Muscle layer of duodenum (tissue), 2 donors: ENCODE results near the gene YIPF3.

Source experiments
- H3K27ac ChIP-seq: one replicate; pipeline ENCODE4 v1.7.0; 2013; ENCODE audit warnings: mild to moderate bottlenecking, low read length
- H3K27me3 ChIP-seq: one replicate; pipeline ENCODE4 v1.7.0; 2013; ENCODE audit warnings: low read depth, mild to moderate bottlenecking, control low read depth, low read length
- H3K36me3 ChIP-seq, 2 donors: one replicate each; pipeline ENCODE4 v1.7.0; 2013; ENCODE audit warnings: low read length in 2 of 2, control low read depth in 1 of 2, mild to moderate bottlenecking in 1 of 2; ENCODE audit not compliant: insufficient read depth in 2 of 2, control insufficient read depth in 1 of 2
- H3K4me1 ChIP-seq, 2 donors: one replicate each; pipeline ENCODE4 v1.7.0; 2013; ENCODE audit warnings: low read length in 2 of 2, mild to moderate bottlenecking in 2 of 2, control low read depth in 1 of 2, moderate library complexity in 1 of 2; ENCODE audit not compliant: insufficient read depth in 2 of 2, control insufficient read depth in 1 of 2
- H3K4me3 ChIP-seq, 2 donors: one replicate each; pipeline ENCODE4 v1.7.0; 2013; ENCODE audit warnings: low read length in 2 of 2, low read depth in 1 of 2, mild to moderate bottlenecking in 1 of 2
- H3K9me3 ChIP-seq, 2 donors: one replicate each; pipeline ENCODE4 v1.7.0; 2013; ENCODE audit warnings: low read length in 2 of 2, control low read depth in 1 of 2, mild to moderate bottlenecking in 1 of 2; ENCODE audit not compliant: control insufficient read depth in 1 of 2
- donor health status: healthy.

The YIPF3 gene

DNA sequence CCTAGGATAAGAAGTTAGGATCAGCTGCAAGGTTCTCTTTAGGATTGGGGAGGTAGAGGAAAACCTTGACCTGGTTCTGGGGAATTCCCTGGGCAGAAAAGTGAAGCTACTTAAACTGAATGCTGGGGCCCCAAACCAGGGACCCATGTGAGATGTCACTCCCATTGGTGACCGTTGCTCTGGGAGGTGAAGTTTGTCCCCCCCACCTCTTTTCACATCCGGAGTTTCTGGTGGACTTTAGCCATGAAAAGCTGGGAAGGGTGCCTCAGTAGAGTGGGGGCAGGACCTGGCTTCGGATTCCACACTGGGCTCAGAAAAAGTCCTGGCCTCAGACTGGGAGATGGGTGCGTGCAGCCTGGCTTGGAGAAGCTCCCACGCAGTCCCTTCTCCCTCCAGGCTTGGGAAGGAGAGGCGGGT lies 26.2 kb downstream of the YIPF3 start:
- H3K36me3 ChIP-seq = no peaks in the 10 kb centered on the region
- no peaks in the 10 kb centered on the region for H3K27me3 ChIP-seq
- H3K27ac ChIP-seq = peak overlapping the region; percentile 39
- peaks cover 16 to 33% of the 10 kb centered on the region in 2 donors for H3K4me1 ChIP-seq
- no peak overlapping the region for H3K4me3 ChIP-seq
- no peaks in the 10 kb centered on the region for H3K9me3 ChIP-seq

DNA sequence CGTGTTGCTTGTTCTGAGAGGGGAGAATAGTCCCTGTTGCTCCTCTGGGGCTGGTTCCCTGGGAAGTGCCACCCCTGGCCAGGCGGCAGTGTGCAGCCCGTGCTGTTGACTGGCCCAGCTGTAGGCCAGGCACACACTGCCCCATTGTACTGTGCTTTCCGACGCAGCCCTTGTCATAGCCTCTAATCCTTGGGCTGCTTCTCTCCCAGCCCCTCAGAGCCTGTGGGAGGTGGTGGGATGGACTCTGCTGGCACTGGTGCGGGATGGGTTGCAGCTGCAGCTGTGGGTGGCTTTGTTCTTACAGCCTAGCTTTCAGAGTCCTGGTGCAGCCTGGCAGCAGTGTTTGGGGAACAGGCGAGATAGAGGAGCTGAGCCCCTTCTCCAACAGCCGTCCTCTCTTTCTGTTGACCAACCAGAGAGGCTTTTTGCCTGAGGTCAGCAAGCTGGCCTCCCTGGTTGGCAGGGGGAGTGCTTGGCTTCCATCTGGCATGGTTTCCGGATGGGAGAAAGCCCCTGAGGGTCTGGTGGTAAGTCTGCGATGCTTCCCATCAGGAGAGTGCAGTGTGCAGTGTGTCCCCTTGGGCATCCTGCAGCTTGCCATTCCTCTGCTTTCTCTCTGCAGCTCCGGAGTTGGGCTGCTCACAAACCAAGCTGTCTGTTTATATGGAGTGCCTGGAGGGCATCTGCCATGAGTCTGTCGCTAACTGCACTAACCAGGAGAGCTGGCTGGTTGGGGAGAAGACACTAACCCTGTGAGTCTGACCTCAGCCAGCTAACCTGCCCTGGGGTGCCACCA lies 27.3 kb downstream of the YIPF3 start:
- Histone ChIP-seq H3K36me3 (no peaks in the 10 kb centered on the region), H3K4me3 (no peak overlapping the region), H3K9me3 (no peaks in the 10 kb centered on the region), H3K4me1 (peaks cover 16 to 28% of the 10 kb centered on the region in 2 donors), H3K27me3 (no peaks in the 10 kb centered on the region), H3K27ac (no peak overlapping the region)

DNA sequence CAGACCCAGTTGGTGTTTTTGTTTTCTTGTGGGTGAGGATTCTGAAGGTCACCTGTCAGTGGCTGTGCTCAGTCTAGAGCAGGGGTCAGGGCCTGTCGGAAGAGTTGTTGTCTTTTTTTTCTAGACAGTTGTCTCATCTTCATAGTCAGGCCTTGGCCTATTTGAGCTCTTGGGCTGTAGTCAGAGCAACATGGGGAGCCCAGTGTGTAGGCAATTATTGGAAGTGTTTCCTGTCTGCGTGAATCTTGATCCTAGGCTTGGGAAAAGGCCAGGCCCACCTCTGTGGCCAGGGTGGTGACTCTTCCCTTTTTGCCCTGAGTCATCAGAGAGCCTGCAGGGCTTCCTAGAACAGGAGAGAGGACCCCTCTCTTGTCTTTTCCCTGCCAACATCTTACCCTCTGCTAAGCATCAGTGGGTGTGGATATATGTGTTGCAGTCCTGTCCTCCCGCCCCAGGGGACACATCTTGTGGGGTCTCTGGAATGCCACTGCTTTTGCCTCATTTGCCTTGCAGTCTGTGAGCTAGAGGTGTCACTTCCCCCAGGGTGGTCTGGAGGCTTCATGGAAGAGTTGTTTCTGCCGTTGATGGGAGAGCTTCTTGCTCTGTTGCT lies 28.0 kb downstream of the YIPF3 start:
- Histone ChIP-seq H3K9me3 (no peaks in the 10 kb centered on the region), H3K4me3 (no peak overlapping the region), H3K36me3 (no peaks in the 10 kb centered on the region), H3K27ac (no peak overlapping the region), H3K27me3 (no peaks in the 10 kb centered on the region), H3K4me1 (peaks cover 16 to 26% of the 10 kb centered on the region in 2 donors)

DNA sequence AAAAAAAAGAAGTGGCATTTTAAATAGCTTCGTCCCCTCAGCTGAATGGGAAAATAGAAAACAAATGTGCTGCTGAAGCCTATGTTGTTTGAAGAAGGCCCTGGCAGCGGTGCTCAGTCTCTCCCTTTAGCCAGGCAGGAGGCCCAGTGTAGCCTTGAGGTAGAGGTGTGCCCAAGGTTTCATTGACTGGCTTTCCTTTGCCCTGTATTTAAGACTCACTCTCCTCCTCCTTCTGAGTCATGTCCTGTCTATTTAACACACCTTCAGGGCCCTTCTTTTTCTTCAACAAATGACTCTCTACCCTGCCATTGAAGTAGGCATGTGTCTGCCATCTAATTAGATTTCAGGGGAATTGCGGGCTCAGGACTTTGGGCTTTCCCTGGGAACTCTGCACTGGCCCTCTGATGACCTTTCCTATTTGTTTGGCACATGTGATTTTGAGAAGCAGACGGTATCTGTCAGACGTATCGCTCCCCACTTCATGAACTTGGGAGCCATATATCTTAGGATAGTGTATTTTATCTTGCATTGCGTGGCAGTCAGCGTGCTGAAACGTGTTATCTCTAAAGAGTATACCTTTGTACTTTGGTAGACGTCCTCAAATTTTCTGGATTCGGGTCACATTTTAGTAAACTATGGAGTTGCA lies 35.0 kb downstream of the YIPF3 start:
- peaks cover 15 to 22% of the 10 kb centered on the region in 2 donors for H3K4me1 ChIP-seq
- no peak overlapping the region for H3K27ac ChIP-seq
- H3K9me3 ChIP-seq = no peaks in the 10 kb centered on the region
- H3K4me3 ChIP-seq = no peak overlapping the region
- H3K27me3 ChIP-seq = no peaks in the 10 kb centered on the region
- no peaks in the 10 kb centered on the region for H3K36me3 ChIP-seq

DNA sequence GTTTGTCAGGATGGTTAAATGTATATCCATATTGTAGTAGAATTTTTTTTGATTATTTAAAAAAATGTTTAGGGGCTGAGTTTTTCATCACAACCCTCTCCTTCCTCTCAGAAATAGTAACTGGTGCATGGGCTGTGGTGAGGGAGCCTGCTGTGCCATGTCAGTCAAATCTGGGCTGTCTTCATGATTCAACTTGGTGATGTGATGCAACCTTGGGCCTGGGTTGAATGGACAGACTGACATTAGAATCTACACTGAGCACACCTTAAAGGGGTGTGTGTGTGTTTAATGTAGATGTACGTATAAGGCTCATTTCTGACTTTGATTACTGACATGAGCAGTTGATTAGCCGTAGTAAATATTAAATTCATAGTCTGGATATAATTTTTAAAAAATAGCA lies 35.7 kb downstream of the YIPF3 start:
- Histone ChIP-seq H3K4me1 (peaks cover 15 to 23% of the 10 kb centered on the region in 2 donors), H3K27ac (no peak overlapping the region), H3K9me3 (no peaks in the 10 kb centered on the region), H3K27me3 (no peaks in the 10 kb centered on the region), H3K4me3 (no peak overlapping the region), H3K36me3 (no peaks in the 10 kb centered on the region)

DNA sequence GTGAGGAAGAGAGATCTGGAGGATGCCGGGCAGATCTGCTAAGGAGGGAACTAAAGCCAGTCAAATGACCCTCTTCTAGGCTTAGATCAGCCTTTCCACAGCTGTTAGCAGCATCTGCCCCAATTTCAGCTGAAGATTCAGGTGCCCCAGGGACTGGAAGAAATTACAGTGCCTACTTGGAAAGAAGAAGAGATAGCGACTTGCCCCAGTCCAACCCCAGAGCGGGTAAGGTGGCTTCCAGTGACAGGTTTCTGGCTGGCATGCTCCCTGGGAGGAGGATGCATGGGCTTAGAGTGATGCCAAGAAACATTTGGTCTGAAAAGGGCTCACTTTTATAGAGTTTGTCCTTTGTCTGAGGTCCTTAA lies 38.7 kb downstream of the YIPF3 start:
- Histone ChIP-seq H3K27ac (peak overlapping the region; percentile 82), H3K27me3 (no peaks in the 10 kb centered on the region), H3K9me3 (no peaks in the 10 kb centered on the region)

DNA sequence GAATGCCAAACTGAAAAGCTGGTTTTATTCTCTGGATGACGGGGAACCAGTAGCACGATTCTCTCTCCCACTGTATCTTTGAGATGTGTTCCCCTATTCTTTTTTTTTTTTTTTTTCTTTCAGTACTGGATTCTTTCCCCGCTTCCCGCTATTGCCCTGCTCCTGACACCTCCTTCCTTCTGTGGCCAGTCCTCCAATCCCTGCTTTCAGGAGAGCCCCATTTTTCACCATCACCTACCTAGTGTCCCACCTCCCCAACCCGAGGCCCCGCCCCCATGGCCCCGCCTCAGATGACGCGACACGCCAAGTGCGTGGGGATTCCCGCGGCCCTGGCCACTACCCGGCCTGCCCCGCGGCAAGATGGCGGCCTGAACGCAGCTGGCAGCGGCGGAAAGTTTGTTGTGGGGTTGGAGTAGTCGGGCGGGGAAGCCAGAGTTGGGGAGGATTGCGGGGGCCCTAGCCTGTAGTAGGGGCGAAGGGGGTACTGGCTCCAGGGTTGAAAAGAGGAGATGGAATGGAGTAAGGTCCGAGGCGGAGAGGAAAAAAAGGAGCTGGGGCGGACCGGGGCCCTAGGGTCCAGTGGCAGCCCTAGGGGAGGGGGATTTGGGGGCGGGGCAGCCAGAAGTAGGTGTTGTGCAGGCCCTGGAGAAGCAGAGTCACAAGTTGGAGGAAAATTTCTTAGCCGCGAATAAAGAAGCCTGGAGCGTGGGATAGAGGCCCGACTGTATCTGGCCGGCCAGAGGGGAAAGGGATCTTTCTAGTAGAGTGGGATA lies 39.3 kb downstream of the YIPF3 start, which contains the start of gene TJAP1:
Gene TJAP1, plus strand, starts transcription at position 336 of the 773 bp plus-strand sequence. CDS start 21,432 bp downstream, outside the sequence.
- Histone ChIP-seq H3K4me3 (peak within 1 kb of the TSS; percentile 84 to 86), H3K4me1 (peaks cover 15 to 23% of the 10 kb centered on the region in 2 donors), H3K27ac (peak within 1 kb of the TSS; percentile 82), H3K27me3 (no peaks in the 10 kb centered on the region), H3K9me3 (no peaks in the 10 kb centered on the region), H3K36me3 (no peaks in the 10 kb centered on the region)

More for the DNA sequence above, 38.7 kb downstream of the YIPF3 start:
- H3K4me1 ChIP-seq = peaks cover 15 to 23% of the 10 kb centered on the region in 2 donors
- H3K4me3 ChIP-seq = peak overlapping the region; percentile 84 to 86
- no peaks in the 10 kb centered on the region for H3K36me3 ChIP-seq

DNA sequence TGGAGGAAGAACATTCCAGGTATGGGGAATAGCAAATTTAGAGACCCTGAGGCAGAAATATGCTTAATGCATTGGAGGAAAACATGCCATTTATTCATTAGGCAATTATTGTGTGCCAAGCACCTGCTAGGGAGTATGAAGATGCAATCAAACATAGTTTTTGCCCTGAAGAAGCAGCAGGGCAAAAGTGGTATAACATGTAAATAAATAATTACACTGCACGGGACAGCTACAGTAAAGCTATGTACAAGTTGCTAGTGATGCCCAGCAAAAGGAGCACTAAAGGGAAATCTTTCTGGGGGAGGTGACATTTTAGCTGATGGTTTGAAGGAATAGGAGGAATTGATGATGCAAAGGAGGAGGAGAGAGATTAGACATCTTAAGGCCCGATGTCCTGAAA lies 40.0 kb downstream of the YIPF3 start:
- Histone ChIP-seq H3K4me3 (peak overlapping the region; percentile 84 to 86), H3K9me3 (no peaks in the 10 kb centered on the region), H3K4me1 (peaks cover 15 to 23% of the 10 kb centered on the region in 2 donors), H3K27me3 (no peaks in the 10 kb centered on the region), H3K36me3 (no peaks in the 10 kb centered on the region), H3K27ac (peak overlapping the region; percentile 82)

DNA sequence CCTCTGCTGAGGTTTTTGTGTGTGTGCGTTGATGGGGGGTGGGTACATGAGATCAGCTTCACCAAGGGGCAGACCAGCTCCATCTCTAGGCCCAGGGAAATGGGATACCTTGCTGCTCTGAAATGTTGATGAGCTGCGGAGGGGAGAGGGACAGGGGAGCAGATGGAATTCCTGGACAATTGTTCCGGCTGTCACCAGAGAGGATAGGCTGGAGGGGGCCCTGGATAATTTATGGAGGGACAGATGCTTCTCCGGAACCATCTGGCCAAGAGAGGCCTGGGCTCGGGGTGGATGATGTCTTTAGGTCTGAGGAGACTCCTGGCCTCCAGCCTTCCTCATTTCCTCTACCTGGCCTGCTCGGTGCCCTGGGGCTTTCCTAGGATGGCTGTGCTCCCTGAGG lies 41.2 kb downstream of the YIPF3 start:
- no peaks in the 10 kb centered on the region for H3K27me3 ChIP-seq
- H3K36me3 ChIP-seq = no peaks in the 10 kb centered on the region
- H3K9me3 ChIP-seq = no peaks in the 10 kb centered on the region
- peaks cover 15 to 23% of the 10 kb centered on the region in 2 donors for H3K4me1 ChIP-seq
- H3K4me3 ChIP-seq = no peak overlapping the region
- no peak overlapping the region for H3K27ac ChIP-seq

DNA sequence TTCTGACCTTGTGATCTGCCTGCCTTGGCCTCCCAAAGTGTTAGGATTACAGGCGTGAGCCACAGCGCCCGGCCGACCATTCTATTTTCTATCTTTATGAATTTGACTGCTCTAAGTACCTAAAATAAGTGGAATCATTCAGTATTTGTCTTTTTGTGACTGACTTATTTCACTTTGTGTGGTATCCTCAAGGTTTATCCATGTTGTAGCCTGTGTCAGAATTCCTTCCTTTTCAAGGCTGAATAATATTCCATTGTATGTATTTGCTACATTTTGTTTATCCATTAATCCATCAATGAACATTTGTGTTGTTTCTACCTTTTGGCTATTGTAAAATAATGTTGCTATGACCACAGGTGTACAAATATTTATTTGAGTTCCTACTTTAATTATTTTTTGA lies 44.2 kb downstream of the YIPF3 start:
- H3K27ac ChIP-seq = no peak overlapping the region
- no peaks in the 10 kb centered on the region for H3K27me3 ChIP-seq
- no peaks in the 10 kb centered on the region for H3K36me3 ChIP-seq
- H3K4me1 ChIP-seq = peaks cover 0 to 3% of the 10 kb centered on the region in 2 donors
- no peak overlapping the region for H3K4me3 ChIP-seq
- H3K9me3 ChIP-seq = no peaks in the 10 kb centered on the region

DNA sequence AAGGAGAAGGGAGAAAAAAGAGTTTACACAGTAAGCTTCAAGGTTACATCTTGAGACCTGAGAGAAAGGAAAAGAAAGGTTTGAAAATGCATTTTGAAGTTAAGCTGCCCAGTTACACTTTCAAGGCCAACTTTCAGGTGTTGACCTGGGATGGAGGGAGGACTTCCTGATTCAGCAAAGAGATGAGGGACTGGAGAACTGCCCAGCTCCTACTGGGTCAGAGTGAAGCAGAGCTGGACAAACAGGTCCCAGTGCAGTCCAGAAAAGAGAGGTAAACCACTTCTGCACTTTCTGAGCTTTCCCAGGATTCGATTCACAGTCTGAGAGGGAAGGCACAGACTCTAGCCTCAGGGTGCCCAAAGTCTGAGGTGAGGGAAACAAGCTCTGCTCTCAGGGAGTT lies 45.3 kb downstream of the YIPF3 start:
- H3K4me3 ChIP-seq = no peak overlapping the region
- no peaks in the 10 kb centered on the region for H3K27me3 ChIP-seq
- H3K4me1 ChIP-seq = no peaks in the 10 kb centered on the region
- no peaks in the 10 kb centered on the region for H3K9me3 ChIP-seq
- H3K36me3 ChIP-seq = no peaks in the 10 kb centered on the region
- H3K27ac ChIP-seq = no peak overlapping the region
